Tibial nerve (tissue), 3 donors: ENCODE measurements around the gene DUS2.

ENCODE experiments used
- POLR2A ChIP-seq, 2 donors: fragments of 450-650 bp; IDR thresholded peaks; one replicate each; pipeline ENCODE4 v1.6.1; 2017; ENCODE audit warnings: antibody characterized with exemption in 2 of 2, mild to moderate bottlenecking in 2 of 2, moderate library complexity in 2 of 2
- TF ChIP-seq, protein P1 (sequence below), 5 experiments: fragments of 200-600 bp in 3 of 5; fragments of 450-650 bp in 2 of 5; sonication (generic) in 3 of 5; IDR thresholded peaks; one replicate each; pipeline ENCODE4 v1.5.1; 2016 to 2019; ENCODE audit warnings: antibody characterized with exemption in 5 of 5, mild to moderate bottlenecking in 3 of 5, moderate library complexity in 2 of 5

DNA sequence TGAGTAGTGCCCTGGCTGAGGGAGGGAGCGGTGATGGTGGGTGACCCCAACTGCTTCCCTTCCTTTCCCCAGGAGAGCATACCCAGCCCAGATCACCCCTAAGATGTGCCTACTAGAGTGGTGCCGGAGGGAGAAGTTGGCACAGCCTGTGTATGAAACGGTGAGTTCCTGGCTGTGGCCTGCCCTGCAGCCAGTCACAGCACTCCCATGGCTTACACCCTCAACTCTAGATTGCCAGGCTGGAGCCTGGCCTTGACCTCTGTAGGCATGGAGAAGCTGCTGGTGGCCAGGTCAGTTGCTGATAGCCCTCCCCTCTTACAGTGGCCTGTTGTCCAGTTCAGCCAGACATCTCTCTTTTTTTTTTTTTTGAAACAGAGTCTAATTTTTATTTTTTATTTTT, 53.5 kb downstream of the DUS2 start:
- TF ChIP-seq, protein P1, sequence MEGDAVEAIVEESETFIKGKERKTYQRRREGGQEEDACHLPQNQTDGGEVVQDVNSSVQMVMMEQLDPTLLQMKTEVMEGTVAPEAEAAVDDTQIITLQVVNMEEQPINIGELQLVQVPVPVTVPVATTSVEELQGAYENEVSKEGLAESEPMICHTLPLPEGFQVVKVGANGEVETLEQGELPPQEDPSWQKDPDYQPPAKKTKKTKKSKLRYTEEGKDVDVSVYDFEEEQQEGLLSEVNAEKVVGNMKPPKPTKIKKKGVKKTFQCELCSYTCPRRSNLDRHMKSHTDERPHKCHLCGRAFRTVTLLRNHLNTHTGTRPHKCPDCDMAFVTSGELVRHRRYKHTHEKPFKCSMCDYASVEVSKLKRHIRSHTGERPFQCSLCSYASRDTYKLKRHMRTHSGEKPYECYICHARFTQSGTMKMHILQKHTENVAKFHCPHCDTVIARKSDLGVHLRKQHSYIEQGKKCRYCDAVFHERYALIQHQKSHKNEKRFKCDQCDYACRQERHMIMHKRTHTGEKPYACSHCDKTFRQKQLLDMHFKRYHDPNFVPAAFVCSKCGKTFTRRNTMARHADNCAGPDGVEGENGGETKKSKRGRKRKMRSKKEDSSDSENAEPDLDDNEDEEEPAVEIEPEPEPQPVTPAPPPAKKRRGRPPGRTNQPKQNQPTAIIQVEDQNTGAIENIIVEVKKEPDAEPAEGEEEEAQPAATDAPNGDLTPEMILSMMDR (IDR thresholded peaks at IDR 0.05): no peak
- TF ChIP-seq POLR2A (IDR thresholded peaks at IDR 0.05): no peak
